Amniotic stem cell (primary cell): ENCODE measurements around the gene LEMD1.

Experiments used
- DNase-seq: peaks from one replicate; lab custom pipeline; 2025; lab: John Stamatoyannopoulos, UW

LEMD1 gene

DNA sequence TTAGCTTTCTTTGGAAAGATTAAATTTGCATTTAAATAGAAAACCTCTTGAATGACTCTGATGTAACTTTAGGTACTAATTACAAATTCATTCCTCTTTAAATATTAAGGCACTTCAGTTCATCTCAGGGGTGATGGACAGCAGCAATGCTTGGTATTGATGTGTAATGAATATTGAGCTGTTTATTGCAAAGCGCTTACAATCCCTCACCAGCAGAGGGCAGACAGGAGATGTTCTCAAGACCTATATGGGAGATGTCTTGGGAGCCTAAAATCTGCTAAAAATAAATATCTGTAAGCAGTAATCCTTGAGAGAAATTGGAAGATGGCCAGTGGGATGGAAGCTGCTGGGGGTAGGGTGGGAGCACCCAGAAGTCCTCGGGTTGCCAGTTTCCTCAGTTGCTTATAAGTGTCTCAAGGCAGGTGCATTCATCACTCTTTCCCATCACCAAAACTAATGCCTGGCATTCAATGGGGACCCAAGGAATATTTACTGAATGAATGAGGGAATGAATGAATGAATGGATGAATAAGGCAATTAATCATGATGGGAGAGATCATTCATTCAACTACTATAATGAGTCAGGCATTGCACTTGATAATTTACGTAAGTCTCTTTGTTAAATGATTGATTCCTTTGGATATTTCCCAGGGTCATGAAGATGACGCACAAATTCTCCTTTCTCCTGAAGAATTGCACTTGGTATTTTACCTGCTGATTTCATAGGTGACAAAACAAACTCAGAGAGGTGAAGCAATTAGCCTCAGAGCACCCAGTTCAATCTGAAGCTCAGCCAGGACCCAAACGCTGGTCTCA lies 67.4 kb downstream of the LEMD1 start:
- DNase-seq, result peak; percentile 74

DNA sequence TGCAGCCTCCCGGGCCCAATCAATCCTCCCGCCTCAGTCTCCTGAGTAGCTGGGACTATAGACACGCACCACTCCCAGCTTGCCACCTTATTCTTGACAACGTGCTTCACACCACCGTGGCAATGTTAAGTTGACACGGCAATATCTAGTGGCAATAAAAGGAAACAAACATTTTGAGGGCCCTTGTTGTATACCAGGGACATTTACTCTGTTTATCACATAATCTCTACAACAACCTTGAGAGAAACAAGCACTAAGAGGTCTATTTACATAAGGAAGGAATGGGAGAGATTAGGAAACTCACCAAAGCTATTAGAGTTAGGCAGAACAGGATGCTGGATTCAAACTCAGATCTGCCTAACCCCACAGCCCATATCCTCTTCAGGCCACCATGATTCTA lies 68.2 kb downstream of the LEMD1 start:
- no peak for DNase-seq

DNA sequence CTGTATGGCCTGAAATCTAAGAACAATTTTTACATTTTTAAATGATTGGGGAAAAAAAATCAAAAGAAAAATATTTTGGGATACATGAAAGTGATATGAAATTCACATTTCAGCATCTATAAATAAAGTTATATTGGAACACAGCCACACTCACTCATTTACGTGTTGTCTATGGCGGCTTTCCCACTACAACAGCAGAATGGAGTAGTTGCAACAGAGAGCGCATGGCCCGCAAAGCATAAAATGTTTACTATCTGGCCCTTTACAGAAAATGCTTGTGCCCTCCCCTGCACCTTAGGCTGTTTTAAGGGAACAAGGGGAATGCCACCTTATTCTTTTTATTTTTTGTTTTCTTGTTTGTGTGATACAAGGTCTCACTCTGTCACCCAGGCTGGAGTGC lies 68.7 kb downstream of the LEMD1 start:
- no peak for DNase-seq

DNA sequence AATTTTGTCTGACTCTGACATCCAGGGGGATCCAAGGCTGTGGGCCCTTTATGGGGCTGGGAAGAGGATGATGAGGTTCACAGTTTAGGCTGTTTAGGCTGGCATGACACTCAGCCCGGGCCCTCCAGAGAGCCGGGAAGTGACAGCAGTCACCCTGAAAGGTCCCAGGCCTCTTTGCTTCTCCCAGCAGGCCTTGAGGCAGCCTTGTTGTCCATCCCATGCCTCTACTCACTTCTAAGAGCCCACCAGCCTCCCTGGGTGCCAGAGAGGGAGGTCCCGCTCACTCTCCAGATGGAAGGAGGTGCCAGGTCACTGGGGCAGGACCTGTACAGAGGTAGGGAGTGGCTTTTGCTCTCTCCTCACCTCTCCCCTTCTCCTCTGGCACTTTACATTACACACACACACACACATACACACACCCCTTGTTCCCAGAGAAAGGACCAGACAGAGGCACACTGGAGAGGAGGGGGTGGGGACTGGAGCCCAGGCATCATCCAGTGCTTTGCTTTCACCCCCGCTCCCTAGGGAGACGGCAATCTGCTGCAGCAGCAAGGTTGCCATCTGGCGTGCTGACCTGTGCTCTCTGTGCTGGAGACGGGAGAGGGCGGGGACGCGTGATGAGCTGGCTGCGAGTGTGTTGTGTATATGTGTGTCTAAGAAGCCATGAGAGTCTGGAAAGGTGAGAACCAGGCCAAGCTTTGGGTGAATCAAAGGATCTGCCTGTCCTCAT lies 69.7 kb downstream of the LEMD1 start:
- DNase-seq, result no peak

DNA sequence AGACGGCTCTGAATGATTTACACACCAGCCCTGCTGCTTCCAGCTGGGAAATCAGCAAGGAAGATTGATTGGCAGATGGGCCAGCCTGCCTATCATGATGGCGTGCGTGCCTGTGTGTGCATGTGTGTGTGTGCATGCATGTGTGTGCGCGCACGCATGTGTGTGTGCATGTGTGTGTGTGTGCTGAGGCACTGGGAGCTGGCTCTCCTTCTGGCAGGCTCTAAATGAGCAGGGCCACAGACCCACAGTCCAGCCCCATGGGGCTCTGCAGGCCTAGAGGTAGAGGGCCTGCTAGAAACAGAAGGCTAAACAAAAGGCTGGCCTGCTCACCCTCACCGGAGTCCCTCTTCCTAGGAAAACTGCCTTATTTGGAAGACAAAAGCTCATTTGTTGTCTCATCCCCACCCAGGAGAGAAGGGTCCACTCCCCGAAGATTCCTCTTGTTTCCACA lies 71.1 kb downstream of the LEMD1 start:
- no peak for DNase-seq

DNA sequence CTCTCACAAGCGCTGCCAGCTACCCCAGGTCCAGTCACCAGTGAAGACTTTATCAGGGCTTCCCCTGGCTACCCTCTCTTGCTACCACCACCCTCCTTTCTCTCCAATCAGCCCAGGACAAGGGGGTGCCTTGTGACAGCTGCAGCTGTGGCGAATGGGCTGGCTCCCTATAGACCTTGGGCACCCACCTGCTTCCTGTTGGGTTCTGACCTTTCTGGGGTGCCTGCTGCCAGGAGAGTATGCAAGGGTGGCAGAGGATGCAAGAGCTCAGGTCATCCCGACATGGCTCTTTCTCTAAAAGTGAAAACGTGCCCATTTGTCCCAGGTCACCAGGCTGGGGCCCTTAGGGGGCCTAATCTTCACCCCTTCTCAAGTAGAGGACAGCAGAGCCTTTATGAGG lies 71.7 kb downstream of the LEMD1 start:
- no peak for DNase-seq

DNA sequence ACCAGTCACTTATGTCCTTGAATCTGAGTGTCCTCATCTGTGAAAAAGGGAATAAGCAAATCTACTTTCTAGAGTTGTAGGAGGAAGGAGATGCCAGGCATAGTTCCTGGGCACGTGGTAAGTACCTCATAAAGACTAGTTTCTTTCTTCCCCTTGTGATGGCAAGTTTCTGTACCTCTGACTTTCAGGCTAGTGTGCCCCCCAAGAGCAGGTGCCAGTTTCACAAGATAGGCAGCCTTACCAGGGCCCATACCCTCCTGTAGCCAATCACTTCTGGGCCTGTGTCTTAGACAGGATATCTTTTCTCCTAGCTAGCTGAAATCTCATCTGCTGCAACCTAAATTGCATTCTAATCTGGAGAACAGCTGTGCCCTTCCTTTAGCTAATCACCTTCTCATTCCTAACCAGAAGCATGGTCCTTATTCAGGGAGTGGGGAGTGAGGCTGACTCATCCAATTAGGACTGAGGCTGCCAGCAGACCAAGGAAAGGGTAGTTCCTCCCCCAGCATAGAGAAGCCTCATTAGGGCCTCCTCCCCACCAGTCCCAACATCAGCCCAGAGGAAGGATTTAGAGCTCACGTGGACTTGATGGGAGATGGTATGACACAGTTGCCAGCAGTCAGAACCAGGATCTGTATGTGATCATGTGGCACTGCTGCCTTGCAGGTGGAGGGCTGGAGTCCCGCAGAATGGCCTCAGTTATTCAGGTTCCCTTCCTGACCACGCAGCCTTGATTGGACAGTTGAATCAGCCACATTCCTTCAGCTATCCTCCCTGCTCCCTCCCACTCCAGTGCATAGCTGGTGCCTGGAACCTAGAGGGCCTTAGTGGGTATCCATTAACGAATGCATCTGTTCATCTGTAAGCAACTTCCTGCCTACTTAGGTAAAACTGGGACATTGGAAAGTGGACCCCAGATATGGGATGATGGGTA lies 73.0 kb downstream of the LEMD1 start:
- DNase-seq, result no peak

DNA sequence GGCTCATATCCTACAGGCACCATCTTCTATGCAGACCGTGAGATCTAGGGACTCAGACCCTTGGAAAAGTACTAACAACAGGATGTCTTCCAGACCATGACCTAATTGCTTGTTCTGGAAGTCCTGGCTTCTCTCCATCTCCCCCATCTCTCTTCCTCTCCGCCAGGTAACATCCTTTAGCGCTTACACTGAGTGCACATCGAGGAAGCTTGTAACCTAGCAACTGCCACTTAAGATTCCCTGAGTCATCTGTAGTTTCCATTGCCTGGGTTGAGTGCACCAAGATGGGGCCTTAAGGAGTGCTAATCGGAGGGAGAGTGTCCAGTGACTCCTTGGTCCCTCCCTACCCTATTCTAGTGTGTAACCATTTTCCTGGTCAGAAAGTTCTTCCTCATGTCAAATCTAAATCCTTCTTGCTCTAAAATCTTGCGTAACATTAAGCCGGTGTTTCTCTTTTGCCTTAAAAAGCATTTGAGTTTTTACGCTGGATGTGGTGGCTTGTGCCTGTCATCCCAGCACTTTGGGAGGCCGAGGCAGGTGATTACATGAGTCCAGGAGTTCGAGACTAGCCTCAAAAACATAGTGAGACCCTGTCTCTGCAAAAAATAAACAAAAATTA lies 74.8 kb downstream of the LEMD1 start:
- DNase-seq, result no peak

DNA sequence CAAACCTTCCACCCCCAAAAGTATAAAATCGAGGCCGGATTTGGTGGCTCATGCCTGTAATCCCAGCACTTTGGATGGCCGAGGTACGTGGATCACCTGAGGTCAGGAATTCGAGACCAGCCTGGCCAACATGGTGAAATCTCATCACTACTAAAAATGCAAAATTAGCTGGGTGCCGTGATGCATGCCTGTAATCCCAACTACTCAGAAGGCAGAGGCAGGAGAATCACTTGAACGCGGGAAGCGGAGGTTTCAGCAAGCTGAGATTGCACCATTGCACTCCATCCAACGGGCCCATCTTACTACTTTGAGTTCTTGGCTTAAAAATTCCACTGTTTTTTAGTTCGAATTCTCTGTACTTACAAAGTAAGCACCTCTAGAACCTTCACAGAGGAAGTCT lies 76.1 kb downstream of the LEMD1 start:
- no peak for DNase-seq

DNA sequence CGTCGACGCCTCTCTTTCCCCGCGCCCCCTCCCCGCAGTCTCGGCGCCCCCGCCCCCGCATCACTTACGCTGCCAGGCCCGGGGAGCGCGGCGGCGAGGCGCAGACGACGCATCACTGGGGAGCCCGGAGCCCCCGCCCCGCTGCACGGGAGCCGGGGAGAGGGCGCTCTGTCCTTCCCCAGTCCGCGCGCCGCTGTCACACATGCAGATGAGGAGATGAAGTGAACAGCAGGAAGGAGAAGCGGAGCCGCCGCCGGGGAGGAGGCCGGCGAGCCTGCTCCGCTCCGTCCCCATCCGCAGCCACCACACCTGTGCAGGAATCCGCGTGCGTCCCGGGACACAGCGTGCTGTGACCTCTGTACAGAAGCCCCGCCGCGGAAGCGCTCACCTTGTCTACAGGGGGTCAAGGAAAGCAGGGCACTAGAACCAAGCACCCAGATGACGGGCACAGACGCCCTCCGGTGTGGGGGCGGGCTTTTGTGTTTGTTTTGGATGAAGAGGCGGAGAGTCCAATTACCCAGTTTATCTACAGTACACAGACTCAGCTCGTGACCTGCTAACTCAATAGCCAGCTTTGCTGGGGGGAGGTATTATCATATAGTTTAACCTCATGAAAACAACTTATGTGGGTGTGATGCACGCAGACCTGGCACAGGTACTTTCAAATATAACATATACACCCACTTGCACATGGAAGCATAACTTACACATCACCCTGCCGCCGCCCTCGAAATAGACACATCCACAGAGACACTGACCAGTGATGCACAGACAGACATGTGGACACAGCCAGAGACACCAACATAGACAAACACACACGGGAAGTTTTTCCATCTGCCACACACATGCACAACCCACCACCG lies 77.6 kb downstream of the LEMD1 start:
- DNase-seq, result no peak

DNA sequence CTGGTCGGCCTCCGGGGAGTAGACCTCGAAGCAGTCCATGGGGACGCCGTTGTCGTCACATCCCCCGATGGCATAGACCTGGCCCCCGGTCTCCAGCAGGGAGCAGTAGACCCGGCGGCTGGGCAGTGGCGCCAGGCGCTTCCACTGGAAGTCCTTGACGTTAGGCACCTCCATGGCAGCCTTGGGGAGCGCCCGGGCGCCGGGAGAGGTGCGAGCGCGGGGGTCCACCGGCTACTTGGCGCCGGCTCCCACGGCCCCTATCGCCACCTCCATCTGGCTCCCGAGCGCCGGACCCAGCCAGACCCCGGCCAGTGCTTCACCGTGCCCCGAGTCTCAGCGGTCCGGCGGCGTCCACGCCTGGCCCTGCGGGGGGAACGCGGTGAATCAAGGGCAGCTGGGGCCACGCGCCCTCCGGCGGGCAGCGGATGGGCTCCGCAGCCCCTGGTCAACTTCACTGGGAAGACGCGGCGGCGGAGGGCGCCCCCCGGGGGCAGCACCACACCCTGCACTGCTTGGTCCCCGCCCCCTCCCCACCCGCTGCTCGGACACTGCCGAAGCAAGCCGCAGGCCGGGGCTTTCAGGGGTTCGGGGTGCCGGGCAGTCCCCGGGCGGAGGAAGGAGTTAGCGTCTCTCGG lies 78.3 kb downstream of the LEMD1 start:
- DNase-seq, result no peak

DNA sequence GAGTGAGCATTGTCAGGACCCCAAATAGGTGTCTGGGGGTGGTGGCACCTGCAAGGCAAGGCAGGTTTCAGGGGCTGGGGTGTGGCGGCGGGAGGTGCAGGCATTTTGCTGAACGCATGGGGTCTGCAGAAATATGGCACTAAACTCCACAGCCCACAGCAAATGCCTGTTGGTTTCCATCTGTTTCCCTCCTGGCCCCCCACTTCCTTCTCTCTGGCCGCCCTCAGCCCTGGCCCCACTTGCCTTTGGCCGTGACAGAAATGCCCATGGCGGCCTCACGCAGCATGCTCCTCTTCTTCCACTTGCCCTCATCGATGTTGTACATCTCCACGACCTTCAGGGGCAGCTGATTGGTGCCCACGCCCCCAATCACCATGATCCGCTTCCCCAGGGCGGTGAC lies 78.9 kb downstream of the LEMD1 start:
- no peak for DNase-seq

DNA sequence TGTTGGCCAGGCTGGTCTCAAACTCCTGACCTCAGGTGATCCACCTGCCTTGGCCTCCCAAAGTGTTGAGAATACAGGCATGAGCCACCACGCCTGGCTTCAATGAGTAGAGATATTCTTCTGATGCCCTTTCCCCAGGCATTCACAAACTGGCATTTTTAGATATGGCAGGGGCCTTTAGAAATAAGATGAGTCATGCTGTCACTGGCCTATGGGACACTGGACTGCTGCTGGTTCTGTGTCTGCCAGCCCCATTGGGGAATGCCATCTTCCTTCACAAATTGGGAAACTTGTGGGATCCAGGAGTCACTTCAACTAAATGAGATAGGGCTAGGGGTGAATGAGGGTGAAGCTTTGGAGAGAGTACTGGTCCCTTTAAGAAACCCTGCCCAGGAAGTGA lies 81.2 kb downstream of the LEMD1 start:
- no peak for DNase-seq

DNA sequence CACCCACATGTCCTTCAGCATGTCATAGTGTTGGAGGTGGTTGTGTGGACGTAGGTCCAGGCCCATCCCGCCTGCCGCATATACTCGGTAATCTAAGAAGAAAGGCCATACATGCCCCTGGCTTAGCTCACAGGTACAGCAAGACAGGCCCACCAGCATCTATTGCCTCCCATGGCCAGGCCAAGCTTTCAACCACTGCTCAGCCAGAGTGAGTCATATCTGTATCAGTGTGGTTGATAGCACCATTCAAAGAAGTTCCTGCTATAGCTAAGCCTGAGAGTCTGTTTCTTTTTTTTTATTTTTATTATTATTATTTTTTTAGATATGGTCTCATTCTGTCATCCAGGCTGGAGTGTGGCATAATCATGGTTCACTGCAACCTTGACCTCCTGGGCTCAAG lies 82.1 kb downstream of the LEMD1 start:
- no peak for DNase-seq

DNA sequence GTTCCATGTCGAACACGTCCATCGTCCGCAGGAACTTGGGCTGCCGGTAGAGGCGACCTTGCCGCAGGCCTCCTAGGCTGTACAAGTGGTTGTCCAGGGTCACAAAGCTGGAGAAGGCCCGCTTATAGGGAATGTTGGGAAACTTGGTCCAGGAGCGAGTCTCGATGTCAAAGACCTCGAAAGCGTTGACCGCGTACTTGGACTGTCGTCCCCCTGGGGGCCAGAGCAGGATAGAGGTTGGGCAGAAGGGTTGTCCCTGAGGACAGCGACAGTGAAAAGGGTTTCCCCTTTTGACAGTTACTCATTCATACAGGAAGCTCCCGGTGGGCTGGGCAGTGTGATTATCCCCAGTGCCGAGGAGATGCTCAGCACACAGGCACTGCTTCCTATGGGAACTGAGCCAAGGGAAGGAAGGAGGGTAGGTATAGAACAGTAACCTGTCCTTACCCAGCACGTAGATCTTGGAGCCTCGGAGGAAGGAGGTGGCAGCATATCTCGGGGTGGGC lies 82.6 kb downstream of the LEMD1 start:
- DNase-seq, result no peak

DNA sequence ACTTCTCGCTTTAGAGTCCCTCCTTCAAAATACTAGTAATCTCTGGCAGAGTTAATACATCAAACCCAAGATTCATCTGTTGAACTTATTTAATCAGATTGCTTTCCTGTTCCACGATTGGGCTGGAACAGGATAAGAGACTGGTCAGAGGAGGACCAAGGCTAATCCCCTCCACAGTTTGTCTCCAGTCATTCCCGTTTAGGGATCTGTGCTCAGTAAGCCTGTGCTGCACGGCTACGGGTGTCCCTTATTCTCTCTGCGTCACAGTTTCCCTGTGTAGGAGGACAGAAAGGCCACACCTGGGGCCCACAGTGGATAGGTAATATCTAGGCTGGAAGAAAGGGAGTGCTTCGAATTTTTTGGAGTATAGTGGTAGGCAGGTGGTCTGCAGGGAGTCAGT lies 83.8 kb downstream of the LEMD1 start:
- no peak for DNase-seq

DNA sequence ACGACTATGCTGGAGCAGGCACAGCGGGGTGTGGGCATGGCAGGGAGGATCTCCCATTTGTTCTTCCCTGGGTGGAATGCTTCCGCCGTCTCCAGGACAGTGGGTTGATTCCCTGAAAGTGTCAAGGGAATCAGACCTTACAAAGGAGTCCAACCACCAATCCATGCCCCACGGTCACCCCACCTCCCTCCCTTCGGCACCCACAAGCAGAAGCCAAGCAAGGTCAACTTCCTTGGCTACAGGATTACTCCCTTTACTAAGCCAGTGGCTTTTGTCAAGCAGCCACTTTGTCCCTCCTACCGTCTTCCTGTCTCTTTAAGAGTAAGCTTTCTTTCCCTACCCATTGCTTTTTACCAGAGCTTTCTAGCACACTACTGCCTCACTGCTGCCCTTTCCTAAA lies 84.4 kb downstream of the LEMD1 start:
- DNase-seq, result no peak

DNA sequence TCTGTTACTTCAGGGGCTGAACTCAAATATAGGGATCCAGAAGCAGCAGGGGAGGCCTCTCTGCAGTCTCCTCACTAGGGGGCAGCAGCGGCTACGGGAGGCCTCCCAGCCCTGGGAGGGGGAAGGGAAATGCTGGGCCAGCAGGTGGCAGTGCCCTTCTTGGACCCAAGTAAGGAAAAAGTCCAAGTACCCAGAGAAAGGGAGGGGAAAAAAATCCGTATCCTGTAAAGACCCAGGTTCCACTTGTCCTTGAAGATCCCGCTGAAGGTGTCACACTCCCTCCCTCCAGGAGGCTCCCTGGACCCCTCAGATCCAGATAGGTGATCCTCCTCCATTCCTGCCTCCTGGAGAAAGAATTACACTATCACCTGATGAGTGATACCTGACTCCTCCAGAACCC lies 86.2 kb downstream of the LEMD1 start:
- DNase-seq, result no peak

DNA sequence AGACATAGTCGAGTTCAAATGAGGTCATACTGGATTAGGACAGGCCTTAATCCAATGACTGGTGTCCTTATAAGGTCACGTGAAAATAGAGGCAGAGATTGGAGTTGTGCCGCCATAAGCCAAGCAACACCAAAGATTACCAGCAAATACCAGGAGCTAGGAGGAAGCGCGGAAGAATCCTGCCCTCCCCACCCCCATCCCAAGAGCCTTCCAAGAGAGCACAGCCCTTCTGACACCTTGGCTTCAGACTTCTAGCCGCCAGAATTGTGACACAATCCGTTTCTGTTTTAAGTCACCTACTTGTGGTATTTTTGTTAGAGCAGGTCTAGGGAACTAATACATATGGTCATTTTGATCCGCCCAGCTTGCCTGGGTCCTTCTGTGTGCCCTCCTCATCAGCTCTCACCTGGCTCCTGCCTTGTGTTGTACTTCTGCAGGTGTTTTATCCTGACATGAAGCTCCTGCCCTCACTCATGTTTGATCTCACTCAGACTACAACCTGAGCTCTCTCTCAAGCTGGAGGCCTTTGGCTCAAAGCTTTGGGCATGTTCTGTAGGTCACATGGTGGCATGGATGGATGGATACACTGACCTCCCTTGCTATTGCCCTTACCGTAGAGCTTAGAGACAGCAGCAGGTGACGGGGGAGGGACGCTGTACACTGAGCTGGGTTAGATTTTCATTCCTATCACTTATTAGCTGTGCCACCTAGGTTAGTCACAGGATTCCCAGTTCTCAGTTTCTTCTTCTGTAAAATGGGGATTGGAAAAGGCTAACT lies 89.7 kb downstream of the LEMD1 start:
- DNase-seq, result no peak
